ENCODE measurements around the gene CBLC.

The CBLC gene

GRCh38 chr19:44732235-44733014, 45.3 kb upstream of the CBLC start:
- no peak overlapping the region for H3K27ac ChIP-seq
- TF ChIP-seq CTCF (IDR thresholded peaks at IDR 0.05), result no peak
- H3K9me3 ChIP-seq (ENCODE audit: control insufficient read depth, low read length), result no peaks in the 10 kb centered on the region

GRCh38 chr19:44734357-44734756, 43.3 kb upstream of the CBLC start:
- Histone ChIP-seq H3K4me3 (ENCODE audit: low read depth, low read length) (no peak overlapping the region), H3K27me3 (ENCODE audit: control insufficient read depth, insufficient read depth, low read length) (no peaks in the 10 kb centered on the region), H3K27ac (no peak overlapping the region), H3K4me2 (ENCODE audit: low read length) (no peak overlapping the region), H2AFZ (no peak overlapping the region), H3K9me3 (ENCODE audit: control insufficient read depth, low read length) (no peaks in the 10 kb centered on the region), H3K36me3 (ENCODE audit: control insufficient read depth, insufficient read depth, low read length) (no peaks in the 10 kb centered on the region), H3K9ac (no peak overlapping the region), H3K4me1 (peaks cover 10% of the 10 kb centered on the region), H3K79me2 (no peaks in the 10 kb centered on the region)
- no peak for TF ChIP-seq CTCF (IDR thresholded peaks at IDR 0.05)

More at GRCh38 chr19:44732235-44733014, 45.3 kb upstream of the CBLC start:
- Histone ChIP-seq H3K4me1 (no peaks in the 10 kb centered on the region), H3K36me3 (ENCODE audit: control insufficient read depth, insufficient read depth, low read length) (no peaks in the 10 kb centered on the region), H3K79me2 (no peaks in the 10 kb centered on the region), H3K4me3 (ENCODE audit: low read depth, low read length) (no peak overlapping the region), H3K9ac (no peak overlapping the region), H2AFZ (no peak overlapping the region), H3K27me3 (ENCODE audit: control insufficient read depth, insufficient read depth, low read length) (no peaks in the 10 kb centered on the region), H3K4me2 (ENCODE audit: low read length) (no peak overlapping the region)

GRCh38 chr19:44735011-44735410, 42.7 kb upstream of the CBLC start:
- H3K4me2 ChIP-seq (ENCODE audit: low read length), result peak overlapping the region; percentile 17
- no peak overlapping the region for H3K9ac ChIP-seq

GRCh38 chr19:44737238-44738071, 40.2 kb upstream of the CBLC start:
- Histone ChIP-seq H3K79me2 (no peaks in the 10 kb centered on the region), H3K27me3 (ENCODE audit: control insufficient read depth, insufficient read depth, low read length) (no peaks in the 10 kb centered on the region), H3K27ac (no peak overlapping the region), H2AFZ (peak overlapping the region; percentile 50), H3K36me3 (ENCODE audit: control insufficient read depth, insufficient read depth, low read length) (no peaks in the 10 kb centered on the region), H3K9me3 (ENCODE audit: control insufficient read depth, low read length) (no peaks in the 10 kb centered on the region), H3K4me2 (ENCODE audit: low read length) (no peak overlapping the region), H3K4me1 (peaks cover 23% of the 10 kb centered on the region), H3K4me3 (ENCODE audit: low read depth, low read length) (no peak overlapping the region), H3K9ac (no peak overlapping the region)
- no peak for TF ChIP-seq CTCF (IDR thresholded peaks at IDR 0.05)

More at GRCh38 chr19:44735011-44735410, 42.7 kb upstream of the CBLC start:
- Histone ChIP-seq H3K36me3 (ENCODE audit: control insufficient read depth, insufficient read depth, low read length) (no peaks in the 10 kb centered on the region), H3K27me3 (ENCODE audit: control insufficient read depth, insufficient read depth, low read length) (no peaks in the 10 kb centered on the region), H3K4me1 (peaks cover 10% of the 10 kb centered on the region), H3K79me2 (no peaks in the 10 kb centered on the region), H3K9me3 (ENCODE audit: control insufficient read depth, low read length) (no peaks in the 10 kb centered on the region), H2AFZ (no peak overlapping the region), H3K27ac (no peak overlapping the region), H3K4me3 (ENCODE audit: low read depth, low read length) (no peak overlapping the region)
- TF ChIP-seq CTCF (IDR thresholded peaks at IDR 0.05), result no peak

All from parathyroid adenoma (tissue), 2 donors.